HG02759 (cell line): ENCODE results near the gene SERP2.

Experiments
- ATAC-seq: cut with Tn5 transposase; IDR thresholded peaks from one replicate; pipeline ENCODE4 v1.9.1; 2021; ENCODE audit warnings: mild to moderate bottlenecking, moderate library complexity; ENCODE audit not compliant: unreplicated experiment

SERP2 gene

DNA sequence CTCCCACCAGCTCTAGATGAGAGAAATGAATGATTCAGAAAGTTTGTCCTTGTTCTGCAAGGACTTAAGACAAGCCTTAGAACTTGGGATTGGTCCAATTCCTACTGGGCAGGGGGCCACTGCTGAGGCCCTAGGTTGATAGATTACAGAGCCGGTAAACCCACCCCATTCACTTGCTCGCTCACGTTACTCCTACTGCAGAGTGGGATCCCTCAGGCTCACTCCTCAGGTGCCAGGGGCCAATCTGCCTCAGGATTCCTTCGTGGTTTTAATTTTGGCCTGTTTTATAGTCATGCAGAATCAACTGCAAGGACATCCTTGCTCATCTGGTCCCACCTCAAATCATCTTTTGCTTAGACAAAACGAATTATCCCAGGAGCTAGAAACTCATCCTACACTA lies 59.0 kb downstream of the SERP2 start:
- ATAC-seq = no peak

DNA sequence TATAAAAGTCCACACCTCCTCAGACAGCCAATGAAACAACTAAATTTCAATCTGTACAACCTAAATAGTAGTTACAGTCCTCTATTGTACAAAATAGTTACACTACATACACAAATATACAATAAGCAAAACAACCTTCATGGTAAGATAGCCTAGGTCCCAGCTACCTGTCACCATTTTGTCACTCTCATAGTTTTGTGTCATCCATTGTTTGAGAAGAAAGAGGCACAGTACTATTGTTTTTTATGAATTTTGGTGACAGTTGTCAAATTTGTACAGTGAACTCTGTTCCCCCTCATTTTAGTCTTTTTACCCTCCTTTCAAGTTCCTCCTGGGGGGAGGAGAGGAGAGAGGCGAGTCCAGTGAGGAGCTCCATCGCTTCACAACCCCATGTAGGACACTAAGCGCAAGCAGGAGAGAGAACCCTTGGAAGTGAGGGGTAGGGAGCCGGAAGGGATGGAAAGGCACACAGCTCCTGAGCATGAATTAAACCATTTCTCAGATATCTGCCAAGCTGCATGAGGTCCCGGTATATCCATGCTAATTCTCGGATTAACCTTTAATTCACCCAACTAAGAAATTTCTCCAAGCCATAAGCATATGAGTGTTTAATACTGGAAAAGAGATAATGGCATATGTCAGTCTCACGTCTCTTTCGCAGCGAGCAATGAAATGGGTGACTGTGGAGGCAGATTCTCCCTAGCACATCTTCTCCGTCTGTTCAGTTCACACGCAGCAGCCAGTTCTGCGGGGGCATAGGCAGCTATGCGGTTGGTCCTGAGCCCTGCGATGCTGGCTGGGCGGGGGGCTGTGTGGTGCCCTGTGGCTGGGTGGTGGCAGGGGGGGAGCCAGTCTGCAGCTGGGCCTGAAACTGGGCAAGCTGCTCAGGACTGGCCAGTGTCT lies 60.5 kb downstream of the SERP2 start:
- no peak for ATAC-seq

DNA sequence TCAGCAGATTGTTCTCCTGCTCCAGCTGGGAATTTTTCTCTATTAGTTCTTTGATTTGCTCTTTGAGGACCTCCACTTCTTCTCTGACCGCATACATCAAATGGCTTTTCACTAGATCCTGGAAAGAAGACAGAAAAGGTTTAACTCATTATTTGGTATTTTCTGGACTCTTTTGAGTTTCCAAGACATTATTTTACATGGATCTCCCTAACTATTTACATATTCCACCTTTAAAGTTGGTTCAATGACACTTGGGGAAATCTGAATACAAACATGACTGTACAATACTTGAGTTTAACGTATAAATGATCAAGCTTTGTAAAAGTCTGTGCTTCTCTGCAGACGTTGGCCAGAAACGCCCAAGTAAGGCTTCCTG lies 61.1 kb downstream of the SERP2 start:
- no peak for ATAC-seq

DNA sequence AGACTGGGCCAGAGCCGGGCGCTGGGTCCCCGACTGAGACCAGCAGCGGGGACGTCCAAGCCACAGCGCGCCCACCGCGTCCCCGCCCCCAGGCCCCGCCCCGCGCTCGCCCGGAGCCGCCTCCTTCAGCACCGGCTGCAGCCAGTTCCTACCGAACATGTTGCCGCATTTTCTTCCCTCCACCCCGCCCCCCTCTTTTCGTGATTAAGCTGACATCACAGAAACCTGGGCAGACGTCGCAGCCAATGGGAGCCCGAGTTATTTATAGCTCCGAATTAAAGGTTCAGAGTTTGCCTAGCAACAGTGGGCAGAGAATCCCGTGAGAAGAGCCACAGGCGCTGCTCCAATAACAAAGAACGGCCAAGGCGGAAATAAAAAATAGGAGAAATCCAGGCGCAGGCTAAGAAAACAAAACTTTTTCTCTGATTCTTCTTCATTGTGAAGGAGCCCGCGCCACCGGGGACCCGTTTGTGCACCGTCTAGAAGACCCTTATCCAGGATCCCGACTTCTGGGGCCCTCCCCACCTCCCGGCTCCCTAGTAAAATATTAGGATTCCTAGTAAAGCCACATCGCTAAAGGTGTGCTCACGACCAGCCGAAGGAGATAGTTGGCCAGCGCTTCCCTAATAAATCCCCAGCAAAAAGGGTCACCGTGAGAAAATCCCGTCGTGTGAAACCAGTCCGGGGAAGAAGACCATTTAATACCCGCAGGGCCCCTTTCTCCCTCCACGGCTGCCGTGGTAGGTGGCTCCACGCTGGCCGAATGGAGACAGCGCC lies 61.7 kb downstream of the SERP2 start:
- peak; percentile 88 for ATAC-seq

DNA sequence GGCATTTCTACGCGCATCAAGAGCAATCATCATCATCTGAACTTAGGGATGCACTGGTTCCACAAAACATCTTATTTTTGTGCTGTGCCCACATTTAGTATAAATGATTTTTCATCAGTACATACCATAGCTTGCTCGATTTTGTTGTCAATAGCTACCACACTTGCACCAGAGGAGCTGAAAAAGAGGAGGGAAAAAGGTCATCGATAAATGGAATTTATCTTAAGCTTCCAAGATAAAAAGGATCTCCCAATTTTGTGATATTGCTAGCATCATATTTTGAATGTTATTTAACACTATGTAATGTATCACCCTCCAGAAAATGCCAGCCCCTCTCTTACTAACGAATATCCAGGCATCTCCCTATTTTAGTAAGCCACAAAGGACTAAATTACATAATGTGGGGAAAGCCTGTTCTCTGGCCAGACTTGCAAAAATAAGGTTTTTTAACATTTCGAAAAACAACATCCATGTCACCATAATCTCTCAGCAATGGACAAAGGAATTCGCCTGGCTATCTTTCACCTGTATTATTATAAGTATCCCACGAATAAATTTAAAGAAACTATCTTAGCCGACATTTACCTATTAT lies 62.4 kb downstream of the SERP2 start:
- no peak for ATAC-seq

DNA sequence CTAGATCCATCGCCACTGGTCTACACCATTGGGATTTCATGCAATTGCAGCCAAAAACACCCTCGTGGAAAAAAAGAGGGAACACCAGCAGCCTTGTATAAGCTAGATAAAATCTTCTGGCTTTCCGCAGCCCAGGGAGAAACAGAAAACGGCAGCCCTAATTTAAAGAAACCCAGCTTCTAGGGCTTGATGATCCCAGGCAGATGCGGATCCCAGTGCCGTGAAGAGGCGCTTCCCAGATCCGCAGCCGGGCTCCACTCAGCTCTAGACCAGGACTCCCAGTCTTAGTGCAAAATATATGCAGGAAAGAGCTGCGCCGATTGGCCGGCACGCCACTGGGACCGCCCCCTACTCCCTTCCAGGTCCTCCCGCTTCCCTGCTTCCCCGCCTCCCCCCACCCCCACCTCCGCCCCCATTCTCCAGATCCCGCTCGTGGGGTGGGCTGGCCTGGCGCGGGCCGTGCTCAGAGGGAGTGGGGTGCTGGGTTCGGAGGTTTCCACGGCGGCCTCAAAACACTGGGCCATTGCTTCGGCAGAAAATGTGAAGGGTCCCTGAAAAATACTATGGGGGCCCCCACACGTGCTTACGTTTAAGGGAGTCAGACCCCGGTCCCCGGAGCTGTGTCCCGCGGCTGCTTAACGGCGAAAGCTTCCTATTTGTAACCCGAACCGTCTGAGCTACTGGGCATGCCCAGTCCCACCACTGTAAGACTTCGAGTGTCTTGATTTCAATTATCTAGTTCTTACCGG lies 63.1 kb downstream of the SERP2 start:
- ATAC-seq = no peak

DNA sequence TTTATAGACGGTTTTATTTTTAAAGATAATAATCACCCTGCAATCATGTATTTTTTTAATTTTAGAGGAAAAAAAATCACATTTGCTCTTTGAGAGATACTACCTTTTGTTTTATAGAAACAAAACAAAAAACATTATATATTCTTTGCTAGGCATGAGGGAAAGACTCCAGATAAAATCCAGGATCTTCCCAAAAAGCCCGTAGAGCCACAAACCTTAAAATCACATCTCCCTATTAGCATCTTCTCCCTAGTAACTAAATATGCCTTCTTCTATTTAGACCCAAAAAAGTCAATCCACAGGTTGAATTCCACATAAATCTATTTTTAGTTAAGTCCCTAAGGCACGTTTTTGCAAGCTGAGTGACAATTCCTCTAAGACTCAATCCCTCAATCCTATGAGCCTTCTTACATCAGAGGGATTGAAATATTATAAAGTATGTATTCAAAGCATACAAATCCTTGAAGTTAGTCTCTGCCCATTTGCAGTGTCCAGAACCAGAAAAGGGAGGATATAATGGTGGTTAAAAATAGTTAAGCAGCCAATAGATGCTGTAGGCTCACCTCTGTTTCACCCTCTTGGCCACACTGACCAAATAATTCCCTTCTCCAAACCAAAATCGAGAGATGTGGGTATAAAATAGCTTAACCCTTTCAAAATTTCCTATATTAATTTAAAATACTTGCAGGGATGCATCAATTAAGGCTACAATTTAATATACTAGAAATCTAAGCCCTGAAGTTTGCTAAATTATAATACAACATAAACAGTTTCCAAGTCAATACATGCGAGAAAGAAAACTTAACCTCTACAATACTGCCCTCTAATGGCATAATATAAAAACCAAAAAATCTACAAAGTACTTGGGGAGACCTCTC lies 64.0 kb downstream of the SERP2 start:
- ATAC-seq = no peak

DNA sequence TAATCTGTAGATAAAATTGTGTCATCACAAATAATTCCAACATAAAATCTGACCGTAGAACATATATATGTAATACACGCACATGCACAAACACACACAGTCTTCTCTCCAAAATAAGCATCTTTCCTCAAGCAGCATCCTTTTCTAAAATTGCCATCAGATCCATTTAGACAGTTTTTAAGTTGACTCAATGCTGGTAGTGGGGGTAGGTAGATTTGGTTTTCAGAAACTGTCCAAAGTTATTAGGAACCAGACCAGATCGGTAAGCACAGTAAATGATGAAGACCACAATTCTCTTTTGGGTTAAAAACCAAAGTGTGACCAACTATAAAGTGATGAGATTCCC lies 64.6 kb downstream of the SERP2 start:
- no peak for ATAC-seq

DNA sequence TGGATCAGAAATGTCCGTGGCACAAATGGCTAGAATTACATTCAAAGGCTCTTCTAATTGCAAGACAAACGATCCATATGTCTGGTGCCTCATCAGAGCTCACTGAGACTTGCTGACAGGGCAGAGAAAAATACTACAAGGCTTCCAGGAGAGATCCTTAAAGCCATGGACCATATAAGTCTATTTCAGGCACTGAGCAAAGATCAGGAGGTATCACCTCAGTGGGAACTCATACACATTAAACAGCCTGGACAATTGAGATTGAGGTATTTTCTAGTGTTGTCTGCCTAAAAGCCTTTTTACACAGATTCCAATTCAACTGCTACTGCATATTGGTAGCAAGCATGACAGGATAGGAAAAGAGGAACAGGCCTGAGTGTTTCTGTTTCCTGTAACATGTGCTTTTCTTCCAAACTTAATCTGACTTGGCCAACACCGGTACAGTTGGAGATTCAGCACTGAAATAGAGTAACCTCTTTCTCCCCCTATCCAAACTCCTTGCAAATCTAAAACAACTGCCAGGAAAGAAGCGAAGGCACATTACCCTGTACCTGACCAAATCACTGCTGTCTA lies 65.9 kb downstream of the SERP2 start:
- no peak for ATAC-seq

DNA sequence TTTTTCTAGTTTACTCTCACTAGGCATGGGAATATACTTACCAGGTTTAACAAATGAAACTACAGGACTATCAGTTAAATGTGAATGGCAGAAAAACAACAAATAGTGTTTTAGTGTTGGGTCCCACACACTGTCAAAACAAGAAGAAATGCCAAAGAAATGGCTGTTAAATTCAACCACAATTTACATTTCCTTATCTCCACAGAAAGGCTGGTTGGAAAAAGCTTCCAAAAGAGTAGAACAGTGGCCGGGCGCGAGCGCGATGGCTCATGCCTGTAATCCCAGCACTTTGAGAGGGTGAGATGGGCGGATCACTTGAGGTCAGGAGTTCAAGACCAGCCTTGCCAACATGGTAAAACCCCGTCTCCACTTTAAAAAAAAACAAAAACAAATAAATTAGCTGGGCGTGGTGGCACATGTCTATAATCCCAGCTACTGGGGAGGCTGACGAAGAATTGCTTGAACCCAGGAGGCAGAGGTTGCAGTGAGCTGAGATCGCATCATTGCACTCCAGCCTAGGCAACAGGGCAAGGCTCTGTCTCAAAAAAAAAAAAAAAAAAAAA lies 66.5 kb downstream of the SERP2 start:
- ATAC-seq = no peak
